Suprapubic skin (tissue), 4 donors: ENCODE results near the gene VPS35L. TPM values are rescaled to one million over a fixed set of nuclear protein-coding genes. Genes with fewer than 3 reads are reported as not detected.

ENCODE experiments used
- DNase-seq, 2 donors: peaks; one replicate each; pipeline ENCODE4 v3.0.0-alpha.2; 2019; ENCODE audit warnings: low spot score in 2 of 2
- H3K27ac ChIP-seq: fragments of 200-600 bp; sonication (generic); one replicate; pipeline ENCODE4 v1.5.1; 2019
- H3K27me3 ChIP-seq: fragments of 200-600 bp; sonication (generic); one replicate; pipeline ENCODE4 v1.5.1; 2019
- H3K36me3 ChIP-seq: fragments of 200-600 bp; sonication (generic); one replicate; pipeline ENCODE4 v1.5.1; 2019
- H3K4me1 ChIP-seq: fragments of 200-600 bp; sonication (generic); one replicate; pipeline ENCODE4 v1.5.1; 2019
- H3K4me3 ChIP-seq: fragments of 200-600 bp; sonication (generic); one replicate; pipeline ENCODE4 v1.5.1; 2019; ENCODE audit warnings: mild to moderate bottlenecking
- H3K9me3 ChIP-seq: fragments of 200-600 bp; sonication (generic); one replicate; pipeline ENCODE4 v1.5.1; 2019
- CTCF ChIP-seq, 2 donors: fragments of 200-600 bp in 1 of 2; fragments of 450-650 bp in 1 of 2; sonication (generic) in 1 of 2; IDR thresholded peaks; one replicate each; pipeline ENCODE4 v1.5.1; 2016 to 2019; ENCODE audit warnings: antibody characterized with exemption in 2 of 2, mild to moderate bottlenecking in 1 of 2, moderate library complexity in 1 of 2
- EP300 ChIP-seq: sonication (generic); formaldehyde crosslinking; IDR thresholded peaks from one replicate; pipeline ENCODE4 v1.6.1; 2017; ENCODE audit warnings: antibody characterized with exemption
- POLR2A ChIP-seq, 2 donors: fragments of 450-650 bp; IDR thresholded peaks; one replicate each; pipeline ENCODE4 v1.6.1; 2017; ENCODE audit warnings: antibody characterized with exemption in 2 of 2, mild to moderate bottlenecking in 2 of 2, moderate library complexity in 2 of 2
- POLR2AphosphoS5 ChIP-seq, 3 donors: sonication (generic); formaldehyde crosslinking; IDR thresholded peaks; one replicate each; pipeline ENCODE4 v1.6.1; 2017; ENCODE audit warnings: antibody characterized with exemption in 3 of 3
- WGBS: methylation state at CpG from one replicate; pipeline ENCODE4 v1.1.5; 2018; 5-methylcytosine and 5-hydroxymethylcytosine counted together
- total RNA-seq, 4 donors: library from RNA; depleted of rRNA; stranded (reverse); fragments of >200 nt; gene quantifications; one replicate each; pipeline ENCODE4 v1.1.0, GENCODE V29; 2016

VPS35L gene
- total RNA-seq, 4 donors from 2014 or later = 16.3 to 30.4 (median 20.7) TPM

GRCh38 chr16:19700319-19700781 is 144.8 kb downstream of the VPS35L start:
- peaks cover 41% of the 10 kb centered on the region for H3K36me3 ChIP-seq
- peaks cover 63% of the 10 kb centered on the region for H3K4me1 ChIP-seq
- TF ChIP-seq EP300 (no peak), POLR2A (IDR thresholded peaks at IDR 0.05) (no peak), POLR2AphosphoS5 (IDR thresholded peaks at IDR 0.05) (no peak), CTCF (IDR thresholded peaks at IDR 0.05) (no peak)
- peak overlapping the region; percentile 48 for H3K27ac ChIP-seq
- H3K4me3 ChIP-seq = no peak overlapping the region
- H3K27me3 ChIP-seq = no peaks in the 10 kb centered on the region
- no peak for DNase-seq
- 54% methylated on average over 6 of the region's 6 CpGs for WGBS
- no peaks in the 10 kb centered on the region for H3K9me3 ChIP-seq

DNA sequence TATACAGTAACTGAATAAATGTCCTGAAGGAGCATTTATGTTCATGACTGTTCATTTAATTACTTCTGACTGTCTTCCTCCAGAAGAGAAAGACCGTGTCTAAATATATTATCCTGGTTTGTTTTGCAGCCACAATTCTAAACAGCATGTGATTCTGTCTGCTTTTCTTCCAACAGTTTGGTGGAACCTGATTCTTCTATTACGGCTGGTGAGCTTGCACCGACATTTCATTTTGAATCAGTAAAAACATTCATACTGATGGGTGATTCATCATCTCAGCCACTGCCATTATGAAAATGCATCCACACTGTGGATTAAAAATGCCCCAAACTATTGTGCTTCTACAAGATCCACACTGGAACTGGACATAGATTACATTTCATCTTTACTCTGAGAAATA is 145.6 kb downstream of the VPS35L start:
- no peak overlapping the region for H3K4me3 ChIP-seq
- DNase-seq = no peak
- H3K27me3 ChIP-seq = no peaks in the 10 kb centered on the region
- peak overlapping the region; percentile 48 for H3K27ac ChIP-seq
- H3K4me1 ChIP-seq = peaks cover 56% of the 10 kb centered on the region
- H3K36me3 ChIP-seq = peaks cover 46% of the 10 kb centered on the region
- 82% methylated on average over 3 of the region's 3 CpGs for WGBS
- no peaks in the 10 kb centered on the region for H3K9me3 ChIP-seq
- TF ChIP-seq CTCF (IDR thresholded peaks at IDR 0.05) (no peak), POLR2AphosphoS5 (IDR thresholded peaks at IDR 0.05) (no peak), EP300 (no peak), POLR2A (IDR thresholded peaks at IDR 0.05) (no peak)

DNA sequence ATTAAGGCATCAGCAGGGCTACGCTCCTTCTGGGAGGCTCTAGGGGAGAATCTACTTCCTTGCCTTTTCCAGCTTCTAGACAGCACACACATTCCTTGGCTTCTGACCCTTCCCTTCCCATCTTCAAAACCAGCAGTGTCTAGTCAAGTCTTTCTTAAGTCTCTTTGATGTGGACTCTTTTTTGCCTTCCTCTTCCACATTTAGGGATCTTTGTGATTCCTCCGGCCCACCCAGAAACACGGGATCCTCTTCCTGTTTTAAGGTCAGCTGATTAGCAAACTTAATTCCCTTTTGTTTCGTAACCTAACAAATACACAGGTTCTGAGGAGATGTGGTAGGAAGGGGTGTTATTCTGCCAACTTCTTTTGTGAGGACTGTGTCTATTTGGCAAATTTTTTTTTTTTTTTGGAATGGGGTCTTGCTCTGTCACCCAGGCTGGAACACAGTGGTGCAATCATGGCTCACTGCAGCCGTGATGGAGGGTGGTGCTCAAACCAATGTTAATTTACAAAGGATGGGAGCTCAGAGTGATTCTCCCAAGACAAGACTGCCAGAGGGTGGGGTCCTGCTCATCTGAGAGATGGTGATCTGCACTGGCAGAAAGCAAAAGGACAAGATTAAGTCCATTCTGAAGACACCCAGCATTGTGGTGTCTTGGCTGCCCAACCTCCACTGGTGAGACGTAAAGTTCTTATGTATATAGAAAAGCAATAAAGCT is 147.8 kb downstream of the VPS35L start:
- Histone ChIP-seq H3K27ac (peak overlapping the region; percentile 61), H3K4me1 (peaks cover 34% of the 10 kb centered on the region), H3K27me3 (no peaks in the 10 kb centered on the region), H3K4me3 (no peak overlapping the region), H3K36me3 (peaks cover 57% of the 10 kb centered on the region), H3K9me3 (no peaks in the 10 kb centered on the region)
- TF ChIP-seq EP300 (no peak), POLR2A (IDR thresholded peaks at IDR 0.05) (no peak), CTCF (IDR thresholded peaks at IDR 0.05) (no peak), POLR2AphosphoS5 (IDR thresholded peaks at IDR 0.05) (no peak)
- DNase-seq = no peak
- WGBS = 74% methylated on average over 6 of the region's 6 CpGs

DNA sequence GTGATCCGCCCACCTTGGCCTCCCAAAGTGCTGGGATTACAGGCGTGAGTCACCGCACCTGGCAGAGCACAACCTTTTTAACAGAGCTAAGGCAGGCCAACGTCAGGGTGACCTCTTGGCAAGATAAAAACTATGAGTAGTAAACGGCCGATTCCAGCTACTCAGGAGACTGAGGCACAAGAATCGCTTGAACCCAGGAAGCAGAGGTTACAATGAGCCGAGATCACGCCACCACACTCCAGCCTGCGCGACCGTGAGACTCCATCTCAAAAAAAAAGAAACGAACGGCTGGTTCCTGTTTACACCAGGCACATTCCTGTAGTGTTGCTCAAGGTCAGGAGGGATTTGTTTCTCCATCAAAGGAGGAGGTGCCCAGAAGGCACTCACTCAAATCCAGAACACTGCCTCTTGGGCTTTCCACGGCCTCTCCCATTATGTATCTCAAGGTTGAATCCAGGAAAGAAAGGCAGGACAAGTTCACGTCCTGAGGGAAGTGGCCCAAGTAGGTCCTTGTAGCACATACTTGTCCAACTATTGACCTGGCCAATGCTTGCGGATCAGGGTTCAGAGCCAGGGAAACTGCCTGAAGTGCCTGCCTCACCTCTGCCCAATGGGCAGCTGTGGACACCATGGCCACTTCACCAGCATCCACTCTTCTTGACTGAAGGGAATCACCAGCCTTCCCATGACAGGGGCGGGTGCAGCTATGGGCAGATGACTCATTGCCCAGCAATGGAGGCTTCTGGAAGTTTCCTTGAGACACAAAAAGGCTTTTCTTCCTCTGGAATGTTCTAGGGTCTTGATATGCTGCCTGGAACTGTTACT is 149.0 kb downstream of the VPS35L start:
- TF ChIP-seq POLR2AphosphoS5 (IDR thresholded peaks at IDR 0.05) (no peak), CTCF (IDR thresholded peaks at IDR 0.05) (no peak), POLR2A (IDR thresholded peaks at IDR 0.05) (no peak), EP300 (no peak)
- DNase-seq = no peak
- no peaks in the 10 kb centered on the region for H3K27me3 ChIP-seq
- no peaks in the 10 kb centered on the region for H3K9me3 ChIP-seq
- H3K36me3 ChIP-seq = peaks cover 65% of the 10 kb centered on the region
- H3K27ac ChIP-seq = peak overlapping the region; percentile 61
- no peak overlapping the region for H3K4me3 ChIP-seq
- WGBS = 79% methylated on average over 18 of the region's 18 CpGs
- H3K4me1 ChIP-seq = peaks cover 21% of the 10 kb centered on the region

DNA sequence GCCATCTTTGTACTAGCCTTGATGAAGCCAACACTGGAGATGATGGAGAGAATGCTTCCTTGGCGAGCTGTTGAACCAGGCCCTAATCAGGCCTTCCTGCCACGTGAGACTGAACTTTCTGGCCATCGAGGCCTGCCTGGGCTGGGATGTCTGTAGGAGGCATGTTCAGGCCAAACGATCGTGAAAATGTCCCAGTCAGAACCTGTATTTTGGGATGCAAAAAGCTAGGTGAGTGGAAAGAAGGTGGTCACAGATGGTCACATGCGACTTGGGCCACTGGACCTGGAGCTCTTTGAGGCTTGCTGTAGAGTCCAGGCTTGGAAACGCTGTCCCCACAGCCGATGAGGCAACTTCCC is 149.6 kb downstream of the VPS35L start:
- WGBS = 93% methylated on average over 8 of the region's 8 CpGs
- Histone ChIP-seq H3K27ac (peak overlapping the region; percentile 61), H3K27me3 (no peaks in the 10 kb centered on the region), H3K4me1 (peaks cover 17% of the 10 kb centered on the region), H3K36me3 (peaks cover 69% of the 10 kb centered on the region), H3K9me3 (no peaks in the 10 kb centered on the region), H3K4me3 (no peak overlapping the region)
- DNase-seq = no peak
- TF ChIP-seq POLR2AphosphoS5 (IDR thresholded peaks at IDR 0.05) = no peak
- no peak for TF ChIP-seq EP300
- TF ChIP-seq CTCF (IDR thresholded peaks at IDR 0.05) = no peak
- no peak for TF ChIP-seq POLR2A (IDR thresholded peaks at IDR 0.05)
